ENCODE results near the gene C1orf232. TPM values are rescaled to one million over a fixed set of nuclear protein-coding genes. Genes with fewer than 3 reads are reported as not detected.

Gene C1orf232
- total and polyA plus RNA-seq, 2 of the 13 experiments (the other 11 are each of a cell fraction or from before 2014, with no cell fraction given) = not detected

DNA sequence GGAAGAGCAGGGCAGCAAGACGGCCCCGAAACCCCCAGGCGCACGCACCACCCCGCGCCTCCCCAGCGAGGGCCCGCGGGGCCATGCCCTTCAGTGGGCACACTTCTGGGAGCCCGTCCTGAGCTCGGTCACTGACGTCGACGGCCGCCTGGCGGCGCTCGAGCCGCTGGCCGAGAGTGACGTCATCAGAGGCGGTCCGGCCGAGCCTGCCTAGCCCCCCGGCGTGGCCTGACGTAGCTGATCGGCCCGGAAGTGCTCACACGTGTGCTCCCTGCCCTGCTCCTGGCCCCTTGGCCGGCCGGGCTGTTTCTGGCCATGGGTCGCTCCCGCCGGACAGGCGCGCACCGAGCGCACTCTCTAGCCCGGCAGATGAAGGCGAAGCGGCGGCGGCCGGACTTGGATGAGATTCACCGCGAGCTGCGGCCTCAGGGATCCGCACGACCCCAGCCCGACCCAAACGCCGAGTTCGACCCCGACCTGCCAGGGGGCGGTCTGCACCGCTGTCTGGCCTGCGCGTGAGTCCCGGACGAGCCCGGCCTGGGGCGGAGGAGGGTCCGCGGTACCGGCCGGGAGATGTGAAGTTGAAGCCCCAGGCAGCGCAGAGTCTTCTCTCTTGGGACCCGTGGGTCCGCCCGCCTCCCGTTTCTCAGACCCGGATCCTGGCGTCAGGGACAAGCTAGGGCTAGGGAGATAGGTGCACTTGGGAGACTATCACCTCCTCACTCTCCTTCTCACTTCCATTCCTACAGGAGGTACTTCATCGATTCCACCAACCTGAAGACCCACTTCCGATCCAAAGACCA is 1.1 kb upstream of the C1orf232 start, which contains the start of gene ZNF593 (continued):
- TF ChIP-seq HOXA9 (CRISPR knock-in tag; IDR thresholded peaks at IDR 0.05; ENCODE audit: borderline replicate concordance) (peak; percentile 65; the same call in 1 of the 2 replicates), ARID4A (CRISPR knock-in tag; IDR thresholded peaks at IDR 0.05; ENCODE audit: borderline replicate concordance) (peak; percentile 99), TFAP4 (IDR thresholded peaks at IDR 0.05; ENCODE audit: borderline replicate concordance, low read depth) (peak; percentile 21; the same call in 1 of the 2 replicates), ZNF350 (CRISPR knock-in tag; IDR thresholded peaks at IDR 0.05; ENCODE audit: borderline replicate concordance, low read depth) (peak; percentile 90), FIP1L1 (IDR thresholded peaks at IDR 0.05; ENCODE audit: borderline replicate concordance, insufficient read depth, low read depth, low read length) (no peak), NKX3-1 (CRISPR knock-in tag; IDR thresholded peaks at IDR 0.05) (peak; percentile 55; the same call in 1 of the 2 replicates), ZNF530 (CRISPR knock-in tag; IDR thresholded peaks at IDR 0.05; ENCODE audit: low read depth) (no peak), ARHGAP35 (CRISPR knock-in tag; IDR thresholded peaks at IDR 0.05; ENCODE audit: borderline replicate concordance) (peak; percentile 83; the same call in 1 of the 2 replicates), ATM (IDR thresholded peaks at IDR 0.05; ENCODE audit: borderline replicate concordance) (no peak), MAX (IDR thresholded peaks at IDR 0.05) (peak; percentile 98)
- TF ChIP-seq, protein P1, sequence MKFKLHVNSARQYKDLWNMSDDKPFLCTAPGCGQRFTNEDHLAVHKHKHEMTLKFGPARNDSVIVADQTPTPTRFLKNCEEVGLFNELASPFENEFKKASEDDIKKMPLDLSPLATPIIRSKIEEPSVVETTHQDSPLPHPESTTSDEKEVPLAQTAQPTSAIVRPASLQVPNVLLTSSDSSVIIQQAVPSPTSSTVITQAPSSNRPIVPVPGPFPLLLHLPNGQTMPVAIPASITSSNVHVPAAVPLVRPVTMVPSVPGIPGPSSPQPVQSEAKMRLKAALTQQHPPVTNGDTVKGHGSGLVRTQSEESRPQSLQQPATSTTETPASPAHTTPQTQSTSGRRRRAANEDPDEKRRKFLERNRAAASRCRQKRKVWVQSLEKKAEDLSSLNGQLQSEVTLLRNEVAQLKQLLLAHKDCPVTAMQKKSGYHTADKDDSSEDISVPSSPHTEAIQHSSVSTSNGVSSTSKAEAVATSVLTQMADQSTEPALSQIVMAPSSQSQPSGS (CRISPR knock-in tag; IDR thresholded peaks at IDR 0.05) = peak; percentile 99
- TF ChIP-seq, protein P2, sequence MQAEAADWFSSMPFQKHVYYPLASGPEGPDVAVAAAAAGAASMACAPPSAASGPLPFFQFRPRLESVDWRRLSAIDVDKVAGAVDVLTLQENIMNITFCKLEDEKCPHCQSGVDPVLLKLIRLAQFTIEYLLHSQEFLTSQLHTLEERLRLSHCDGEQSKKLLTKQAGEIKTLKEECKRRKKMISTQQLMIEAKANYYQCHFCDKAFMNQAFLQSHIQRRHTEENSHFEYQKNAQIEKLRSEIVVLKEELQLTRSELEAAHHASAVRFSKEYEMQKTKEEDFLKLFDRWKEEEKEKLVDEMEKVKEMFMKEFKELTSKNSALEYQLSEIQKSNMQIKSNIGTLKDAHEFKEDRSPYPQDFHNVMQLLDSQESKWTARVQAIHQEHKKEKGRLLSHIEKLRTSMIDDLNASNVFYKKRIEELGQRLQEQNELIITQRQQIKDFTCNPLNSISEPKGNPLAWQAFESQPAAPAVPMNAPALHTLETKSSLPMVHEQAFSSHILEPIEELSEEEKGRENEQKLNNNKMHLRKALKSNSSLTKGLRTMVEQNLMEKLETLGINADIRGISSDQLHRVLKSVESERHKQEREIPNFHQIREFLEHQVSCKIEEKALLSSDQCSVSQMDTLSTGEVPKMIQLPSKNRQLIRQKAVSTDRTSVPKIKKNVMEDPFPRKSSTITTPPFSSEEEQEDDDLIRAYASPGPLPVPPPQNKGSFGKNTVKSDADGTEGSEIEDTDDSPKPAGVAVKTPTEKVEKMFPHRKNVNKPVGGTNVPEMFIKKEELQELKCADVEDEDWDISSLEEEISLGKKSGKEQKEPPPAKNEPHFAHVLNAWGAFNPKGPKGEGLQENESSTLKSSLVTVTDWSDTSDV (CRISPR knock-in tag; IDR thresholded peaks at IDR 0.05) = no peak
- TF ChIP-seq, protein P3, sequence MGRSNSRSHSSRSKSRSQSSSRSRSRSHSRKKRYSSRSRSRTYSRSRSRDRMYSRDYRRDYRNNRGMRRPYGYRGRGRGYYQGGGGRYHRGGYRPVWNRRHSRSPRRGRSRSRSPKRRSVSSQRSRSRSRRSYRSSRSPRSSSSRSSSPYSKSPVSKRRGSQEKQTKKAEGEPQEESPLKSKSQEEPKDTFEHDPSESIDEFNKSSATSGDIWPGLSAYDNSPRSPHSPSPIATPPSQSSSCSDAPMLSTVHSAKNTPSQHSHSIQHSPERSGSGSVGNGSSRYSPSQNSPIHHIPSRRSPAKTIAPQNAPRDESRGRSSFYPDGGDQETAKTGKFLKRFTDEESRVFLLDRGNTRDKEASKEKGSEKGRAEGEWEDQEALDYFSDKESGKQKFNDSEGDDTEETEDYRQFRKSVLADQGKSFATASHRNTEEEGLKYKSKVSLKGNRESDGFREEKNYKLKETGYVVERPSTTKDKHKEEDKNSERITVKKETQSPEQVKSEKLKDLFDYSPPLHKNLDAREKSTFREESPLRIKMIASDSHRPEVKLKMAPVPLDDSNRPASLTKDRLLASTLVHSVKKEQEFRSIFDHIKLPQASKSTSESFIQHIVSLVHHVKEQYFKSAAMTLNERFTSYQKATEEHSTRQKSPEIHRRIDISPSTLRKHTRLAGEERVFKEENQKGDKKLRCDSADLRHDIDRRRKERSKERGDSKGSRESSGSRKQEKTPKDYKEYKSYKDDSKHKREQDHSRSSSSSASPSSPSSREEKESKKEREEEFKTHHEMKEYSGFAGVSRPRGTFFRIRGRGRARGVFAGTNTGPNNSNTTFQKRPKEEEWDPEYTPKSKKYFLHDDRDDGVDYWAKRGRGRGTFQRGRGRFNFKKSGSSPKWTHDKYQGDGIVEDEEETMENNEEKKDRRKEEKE (IDR thresholded peaks at IDR 0.05) = no peak

All from HepG2 (cell line).